Keratinocyte (primary cell): Measurements from ENCODE around the gene MARS1.

Experiments used
- EZH2 ChIP-seq: IDR thresholded peaks from one replicate; pipeline ENCODE4 v1.6.1; 2012; ENCODE audit warnings: inconsistent platforms, mild to moderate bottlenecking, low read length, moderate library complexity
- TF ChIP-seq, protein P1 (sequence below), 3 experiments: IDR thresholded peaks in 1 of 3; conservative IDR thresholded peaks in 1 of 3; optimal IDR thresholded peaks in 1 of 3; 2 replicates in 2 of 3; 3 replicates in 1 of 3; pipeline versions ENCODE3 to v1.5.1; 2011; ENCODE audit warnings: low read length in 3 of 3, mild to moderate bottlenecking in 3 of 3, moderate library complexity in 2 of 3, control low read depth in 1 of 3, inconsistent platforms in 1 of 3; ENCODE audit not compliant: insufficient read depth in 2 of 3; ENCODE audit errors: extremely low read depth in 1 of 3

DNA sequence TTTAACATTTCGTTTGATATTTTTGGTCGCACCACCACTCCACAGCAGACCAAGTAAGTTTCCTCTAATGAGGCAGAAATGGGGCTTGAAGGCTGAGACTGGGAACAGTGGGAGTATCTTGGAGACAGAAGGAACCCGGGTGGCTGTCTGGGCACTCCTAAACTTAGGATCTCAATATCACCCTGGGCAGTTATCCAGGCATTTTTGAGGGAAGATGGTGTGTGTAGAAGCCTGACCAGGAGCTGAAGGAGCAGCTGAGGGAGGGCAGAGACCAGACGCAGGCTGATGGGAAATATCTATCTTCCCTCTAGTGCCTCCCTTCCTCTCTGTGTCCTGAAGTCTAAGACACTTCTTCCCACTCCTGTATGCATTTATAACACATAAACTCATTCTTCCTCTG lies 10.7 kb downstream of the MARS1 start:
- no peak for TF ChIP-seq EZH2
- TF ChIP-seq, protein P1, sequence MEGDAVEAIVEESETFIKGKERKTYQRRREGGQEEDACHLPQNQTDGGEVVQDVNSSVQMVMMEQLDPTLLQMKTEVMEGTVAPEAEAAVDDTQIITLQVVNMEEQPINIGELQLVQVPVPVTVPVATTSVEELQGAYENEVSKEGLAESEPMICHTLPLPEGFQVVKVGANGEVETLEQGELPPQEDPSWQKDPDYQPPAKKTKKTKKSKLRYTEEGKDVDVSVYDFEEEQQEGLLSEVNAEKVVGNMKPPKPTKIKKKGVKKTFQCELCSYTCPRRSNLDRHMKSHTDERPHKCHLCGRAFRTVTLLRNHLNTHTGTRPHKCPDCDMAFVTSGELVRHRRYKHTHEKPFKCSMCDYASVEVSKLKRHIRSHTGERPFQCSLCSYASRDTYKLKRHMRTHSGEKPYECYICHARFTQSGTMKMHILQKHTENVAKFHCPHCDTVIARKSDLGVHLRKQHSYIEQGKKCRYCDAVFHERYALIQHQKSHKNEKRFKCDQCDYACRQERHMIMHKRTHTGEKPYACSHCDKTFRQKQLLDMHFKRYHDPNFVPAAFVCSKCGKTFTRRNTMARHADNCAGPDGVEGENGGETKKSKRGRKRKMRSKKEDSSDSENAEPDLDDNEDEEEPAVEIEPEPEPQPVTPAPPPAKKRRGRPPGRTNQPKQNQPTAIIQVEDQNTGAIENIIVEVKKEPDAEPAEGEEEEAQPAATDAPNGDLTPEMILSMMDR (optimal IDR thresholded peaks at IDR 0.05 in 1 of 3, IDR thresholded peaks at IDR 0.05 in 1 of 3, conservative IDR thresholded peaks at IDR 0.05 in 1 of 3; ENCODE audit: extremely low read depth in 1 of 3, insufficient read depth in 2 of 3, low read length in 3 of 3), result no peak
